ENCODE measurements around the gene PLEKHO2. TPM values are rescaled to one million over a fixed set of nuclear protein-coding genes. Genes with fewer than 3 reads are reported as not detected.

The PLEKHO2 gene
- total and polyA plus RNA-seq, 10 of the 15 experiments (the other 5 are each of a cell fraction or from before 2014, with no cell fraction given) = 1.4 to 25.6 (median 20.5) TPM

GRCh38 chr15:64800476-64800875, 41.2 kb upstream of the PLEKHO2 start:
- ChIA-PET POLR2A (interaction anchor here (0.6 to 0.7 kb wide), 2 partner anchors 9 to 54 kb away, joined by 3 to 5 read pairs; no protein-coding TSS in a partner anchor), SMC1A (ENCODE audit: uncharacterized antibody, unreplicated experiment) (interaction anchor here (1.7 to 16.7 kb wide), 3 partner anchors 10 to 54 kb away, joined by 3 to 308 read pairs (median 22); no protein-coding TSS in a partner anchor), RAD21 (ENCODE audit: unreplicated experiment) (interaction anchor here (0.8 to 12.2 kb wide), 3 partner anchors 9 to 67 kb away, joined by 3 to 148 read pairs (median 6); no protein-coding TSS in a partner anchor), CTCF (interaction anchor here (1.6 to 17.1 kb wide), 3 partner anchors 10 to 65 kb away, joined by 3 to 529 read pairs (median 51); no protein-coding TSS in a partner anchor)
- Histone ChIP-seq H3K27me3 (replicated peaks in 1 of 2; ENCODE audit: control insufficient read depth in 2 of 2, insufficient read depth in 2 of 2, low read length in 1 of 2) (no peaks in the 10 kb centered on the region), H4K20me1 (ENCODE audit: control insufficient read depth, insufficient read depth) (no peaks in the 10 kb centered on the region), H3K36me3 (ENCODE audit: control insufficient read depth in 2 of 2, insufficient read depth in 2 of 2, low read length in 1 of 2) (no peaks in the 10 kb centered on the region), H3K9me3 (replicated peaks; ENCODE audit: control insufficient read depth, insufficient read depth, low read length) (no peaks in the 10 kb centered on the region), H3K9ac (ENCODE audit: control insufficient read depth, insufficient read depth, low read length) (no peak overlapping the region), H3K4me1 (ENCODE audit: control insufficient read depth, insufficient read depth, low read length) (no peaks in the 10 kb centered on the region), H3K79me2 (ENCODE audit: control insufficient read depth, insufficient read depth, low read length) (no peaks in the 10 kb centered on the region), H2AFZ (ENCODE audit: control insufficient read depth, low read depth, low read length) (no peak overlapping the region), H3K27ac (ENCODE audit: control insufficient read depth, insufficient read depth) (no peak overlapping the region), H3K4me2 (ENCODE audit: control insufficient read depth, insufficient read depth) (no peak overlapping the region), H3K4me3 (no peak overlapping the region)
- DNase-seq (ENCODE audit: low read depth, low spot score) = no peak
- no peak for FAIRE-seq
- TF ChIP-seq TAF1 (IDR thresholded peaks at IDR 0.05; ENCODE audit: borderline replicate concordance, low read depth, low read length) = no peak
- TF ChIP-seq POLR2A (IDR thresholded peaks at IDR 0.05; ENCODE audit: low read depth, low read length) = no peak
- no peak for TF ChIP-seq SIN3A (IDR thresholded peaks at IDR 0.05; ENCODE audit: low read depth, low read length)
- ATAC-seq = no peak
- in situ Hi-C loops (cut with MboI) = no loop called here
- no TSS peak for BruUV-seq (replicated peaks)
- intact Hi-C loops (cut with micrococcal nuclease; ENCODE audit: unreplicated experiment) = no loop called here
- WGBS (ENCODE audit: insufficient coverage, insufficient replicate concordance, low lambda C conversion rate, missing lambda C conversion rate) = 34% methylated on average over 2 of the region's 2 CpGs

GRCh38 chr15:64803526-64803925, 38.2 kb upstream of the PLEKHO2 start:
- Histone ChIP-seq H3K4me2 (ENCODE audit: control insufficient read depth, insufficient read depth) (no peak overlapping the region), H3K4me3 (no peak overlapping the region), H3K9me3 (replicated peaks; ENCODE audit: control insufficient read depth, insufficient read depth, low read length) (no peaks in the 10 kb centered on the region), H3K79me2 (ENCODE audit: control insufficient read depth, insufficient read depth, low read length) (no peaks in the 10 kb centered on the region), H3K27ac (ENCODE audit: control insufficient read depth, insufficient read depth) (no peak overlapping the region), H3K9ac (ENCODE audit: control insufficient read depth, insufficient read depth, low read length) (no peak overlapping the region), H3K36me3 (ENCODE audit: control insufficient read depth in 2 of 2, insufficient read depth in 2 of 2, low read length in 1 of 2) (no peaks in the 10 kb centered on the region), H2AFZ (ENCODE audit: control insufficient read depth, low read depth, low read length) (no peak overlapping the region), H4K20me1 (ENCODE audit: control insufficient read depth, insufficient read depth) (no peaks in the 10 kb centered on the region), H3K27me3 (replicated peaks in 1 of 2; ENCODE audit: control insufficient read depth in 2 of 2, insufficient read depth in 2 of 2, low read length in 1 of 2) (no peaks in the 10 kb centered on the region), H3K4me1 (ENCODE audit: control insufficient read depth, insufficient read depth, low read length) (no peaks in the 10 kb centered on the region)
- ChIA-PET CTCF (interaction anchor here (0.6 to 17.1 kb wide), 4 partner anchors 9 to 68 kb away, joined by 3 to 529 read pairs (median 27); no protein-coding TSS in a partner anchor), RAD21 (ENCODE audit: unreplicated experiment) (interaction anchor here (0.6 to 12.2 kb wide), 5 partner anchors 60 to 481 kb away, joined by 3 to 148 read pairs (median 3); no protein-coding TSS in a partner anchor), POLR2A (interaction anchor here (0.6 to 1.1 kb wide), 4 partner anchors 16 to 359 kb away, joined by 3 to 4 read pairs (median 4); no protein-coding TSS in a partner anchor), SMC1A (ENCODE audit: uncharacterized antibody, unreplicated experiment) (interaction anchor here (0.6 to 16.7 kb wide), 6 partner anchors 23 to 113 kb away, joined by 3 to 308 read pairs (median 4); partner anchors contain the start of gene PIF1)
- ATAC-seq (no peak), DNase-seq (ENCODE audit: low read depth, low spot score) (no peak), FAIRE-seq (no peak)
- intact Hi-C loops (cut with micrococcal nuclease; ENCODE audit: unreplicated experiment) (no loop called here), in situ Hi-C loops (cut with MboI) (no loop called here)
- 96% methylated on average over 1 of the region's 1 CpG for WGBS (ENCODE audit: insufficient coverage, insufficient replicate concordance, low lambda C conversion rate, missing lambda C conversion rate)
- no TSS peak for BruUV-seq (replicated peaks)
- no peak for TF ChIP-seq DPF2 (IDR thresholded peaks at IDR 0.05)
- no peak for TF ChIP-seq KLF5 (IDR thresholded peaks at IDR 0.05; ENCODE audit: partially characterized antibody)
- TF ChIP-seq NBN (IDR thresholded peaks at IDR 0.05) = no peak
- TF ChIP-seq, protein P1, sequence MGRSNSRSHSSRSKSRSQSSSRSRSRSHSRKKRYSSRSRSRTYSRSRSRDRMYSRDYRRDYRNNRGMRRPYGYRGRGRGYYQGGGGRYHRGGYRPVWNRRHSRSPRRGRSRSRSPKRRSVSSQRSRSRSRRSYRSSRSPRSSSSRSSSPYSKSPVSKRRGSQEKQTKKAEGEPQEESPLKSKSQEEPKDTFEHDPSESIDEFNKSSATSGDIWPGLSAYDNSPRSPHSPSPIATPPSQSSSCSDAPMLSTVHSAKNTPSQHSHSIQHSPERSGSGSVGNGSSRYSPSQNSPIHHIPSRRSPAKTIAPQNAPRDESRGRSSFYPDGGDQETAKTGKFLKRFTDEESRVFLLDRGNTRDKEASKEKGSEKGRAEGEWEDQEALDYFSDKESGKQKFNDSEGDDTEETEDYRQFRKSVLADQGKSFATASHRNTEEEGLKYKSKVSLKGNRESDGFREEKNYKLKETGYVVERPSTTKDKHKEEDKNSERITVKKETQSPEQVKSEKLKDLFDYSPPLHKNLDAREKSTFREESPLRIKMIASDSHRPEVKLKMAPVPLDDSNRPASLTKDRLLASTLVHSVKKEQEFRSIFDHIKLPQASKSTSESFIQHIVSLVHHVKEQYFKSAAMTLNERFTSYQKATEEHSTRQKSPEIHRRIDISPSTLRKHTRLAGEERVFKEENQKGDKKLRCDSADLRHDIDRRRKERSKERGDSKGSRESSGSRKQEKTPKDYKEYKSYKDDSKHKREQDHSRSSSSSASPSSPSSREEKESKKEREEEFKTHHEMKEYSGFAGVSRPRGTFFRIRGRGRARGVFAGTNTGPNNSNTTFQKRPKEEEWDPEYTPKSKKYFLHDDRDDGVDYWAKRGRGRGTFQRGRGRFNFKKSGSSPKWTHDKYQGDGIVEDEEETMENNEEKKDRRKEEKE (IDR thresholded peaks at IDR 0.05) = no peak
- TF ChIP-seq SMAD1 (IDR thresholded peaks at IDR 0.05; ENCODE audit: low read depth, partially characterized antibody) = no peak
- TF ChIP-seq, protein P2, sequence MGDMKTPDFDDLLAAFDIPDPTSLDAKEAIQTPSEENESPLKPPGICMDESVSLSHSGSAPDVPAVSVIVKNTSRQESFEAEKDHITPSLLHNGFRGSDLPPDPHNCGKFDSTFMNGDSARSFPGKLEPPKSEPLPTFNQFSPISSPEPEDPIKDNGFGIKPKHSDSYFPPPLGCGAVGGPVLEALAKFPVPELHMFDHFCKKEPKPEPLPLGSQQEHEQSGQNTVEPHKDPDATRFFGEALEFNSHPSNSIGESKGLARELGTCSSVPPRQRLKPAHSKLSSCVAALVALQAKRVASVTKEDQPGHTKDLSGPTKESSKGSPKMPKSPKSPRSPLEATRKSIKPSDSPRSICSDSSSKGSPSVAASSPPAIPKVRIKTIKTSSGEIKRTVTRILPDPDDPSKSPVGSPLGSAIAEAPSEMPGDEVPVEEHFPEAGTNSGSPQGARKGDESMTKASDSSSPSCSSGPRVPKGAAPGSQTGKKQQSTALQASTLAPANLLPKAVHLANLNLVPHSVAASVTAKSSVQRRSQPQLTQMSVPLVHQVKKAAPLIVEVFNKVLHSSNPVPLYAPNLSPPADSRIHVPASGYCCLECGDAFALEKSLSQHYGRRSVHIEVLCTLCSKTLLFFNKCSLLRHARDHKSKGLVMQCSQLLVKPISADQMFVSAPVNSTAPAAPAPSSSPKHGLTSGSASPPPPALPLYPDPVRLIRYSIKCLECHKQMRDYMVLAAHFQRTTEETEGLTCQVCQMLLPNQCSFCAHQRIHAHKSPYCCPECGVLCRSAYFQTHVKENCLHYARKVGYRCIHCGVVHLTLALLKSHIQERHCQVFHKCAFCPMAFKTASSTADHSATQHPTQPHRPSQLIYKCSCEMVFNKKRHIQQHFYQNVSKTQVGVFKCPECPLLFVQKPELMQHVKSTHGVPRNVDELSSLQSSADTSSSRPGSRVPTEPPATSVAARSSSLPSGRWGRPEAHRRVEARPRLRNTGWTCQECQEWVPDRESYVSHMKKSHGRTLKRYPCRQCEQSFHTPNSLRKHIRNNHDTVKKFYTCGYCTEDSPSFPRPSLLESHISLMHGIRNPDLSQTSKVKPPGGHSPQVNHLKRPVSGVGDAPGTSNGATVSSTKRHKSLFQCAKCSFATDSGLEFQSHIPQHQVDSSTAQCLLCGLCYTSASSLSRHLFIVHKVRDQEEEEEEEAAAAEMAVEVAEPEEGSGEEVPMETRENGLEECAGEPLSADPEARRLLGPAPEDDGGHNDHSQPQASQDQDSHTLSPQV (IDR thresholded peaks at IDR 0.05) = no peak
- TF ChIP-seq HDAC2 (IDR thresholded peaks at IDR 0.05) = no peak
- TF ChIP-seq CBFB (IDR thresholded peaks at IDR 0.05; ENCODE audit: low read depth) = no peak
- no peak for TF ChIP-seq RFX5 (IDR thresholded peaks at IDR 0.05; ENCODE audit: low read depth, low read length)
